ENCODE results near the gene E2F3.

Gene E2F3

DNA sequence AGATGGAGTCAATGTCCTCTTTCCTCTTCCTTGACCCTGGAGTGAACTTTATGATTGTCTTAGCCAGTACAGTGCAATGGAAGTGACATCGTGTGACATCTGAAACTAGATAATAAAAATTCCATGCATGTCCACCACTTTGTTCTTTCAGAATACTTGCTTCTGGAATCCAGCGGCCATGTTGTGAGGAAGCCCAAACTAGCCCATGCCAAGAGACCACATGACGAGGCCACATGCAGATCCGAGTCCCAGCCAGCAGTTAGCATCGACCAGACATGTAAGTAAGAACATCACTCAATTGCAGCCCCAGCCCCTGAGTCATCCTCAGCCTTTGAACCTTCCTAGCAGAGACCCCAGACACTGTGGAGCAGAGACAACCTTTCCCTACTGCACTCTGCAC, 48.5 kb upstream of the E2F3 start:
- ATAC-seq, result no peak
- TF ChIP-seq SNAI2 (CRISPR knock-in tag; IDR thresholded peaks at IDR 0.05), result no peak
- TF ChIP-seq ESRRG (CRISPR knock-in tag; IDR thresholded peaks at IDR 0.05), result no peak
- TF ChIP-seq ZNF565 (CRISPR knock-in tag; conservative IDR thresholded peaks at IDR 0.05; ENCODE audit: low read depth), result peak; percentile 92

DNA sequence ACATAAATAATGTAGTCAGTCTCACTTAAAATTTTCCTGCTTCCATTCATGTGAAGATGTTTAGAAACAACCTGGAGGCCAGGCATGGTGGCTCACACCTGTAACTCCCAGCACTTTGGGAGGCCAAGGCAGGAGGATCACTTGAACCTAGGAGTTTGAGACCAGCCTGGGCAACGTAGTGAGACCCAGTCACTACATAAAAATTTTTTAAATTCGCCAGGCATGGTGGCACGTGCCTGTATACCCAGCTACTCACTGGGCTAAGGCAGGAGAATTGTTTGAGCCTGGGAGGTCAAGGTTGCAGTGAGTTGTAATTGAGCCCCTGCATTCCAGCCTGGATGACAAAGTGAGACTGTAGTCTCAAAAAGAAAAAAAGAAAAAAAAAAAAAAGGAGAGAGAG, 47.3 kb upstream of the E2F3 start:
- ATAC-seq, result no peak
- TF ChIP-seq ESRRG (CRISPR knock-in tag; IDR thresholded peaks at IDR 0.05) (no peak), CSDC2 (CRISPR knock-in tag; IDR thresholded peaks at IDR 0.05) (no peak), BACH2 (CRISPR knock-in tag; IDR thresholded peaks at IDR 0.05; ENCODE audit: borderline replicate concordance) (no peak), ARNTL (CRISPR knock-in tag; IDR thresholded peaks at IDR 0.05; ENCODE audit: borderline replicate concordance, low read depth) (no peak), ZNF565 (CRISPR knock-in tag; conservative IDR thresholded peaks at IDR 0.05; ENCODE audit: low read depth) (no peak)
- TF ChIP-seq, protein P1, sequence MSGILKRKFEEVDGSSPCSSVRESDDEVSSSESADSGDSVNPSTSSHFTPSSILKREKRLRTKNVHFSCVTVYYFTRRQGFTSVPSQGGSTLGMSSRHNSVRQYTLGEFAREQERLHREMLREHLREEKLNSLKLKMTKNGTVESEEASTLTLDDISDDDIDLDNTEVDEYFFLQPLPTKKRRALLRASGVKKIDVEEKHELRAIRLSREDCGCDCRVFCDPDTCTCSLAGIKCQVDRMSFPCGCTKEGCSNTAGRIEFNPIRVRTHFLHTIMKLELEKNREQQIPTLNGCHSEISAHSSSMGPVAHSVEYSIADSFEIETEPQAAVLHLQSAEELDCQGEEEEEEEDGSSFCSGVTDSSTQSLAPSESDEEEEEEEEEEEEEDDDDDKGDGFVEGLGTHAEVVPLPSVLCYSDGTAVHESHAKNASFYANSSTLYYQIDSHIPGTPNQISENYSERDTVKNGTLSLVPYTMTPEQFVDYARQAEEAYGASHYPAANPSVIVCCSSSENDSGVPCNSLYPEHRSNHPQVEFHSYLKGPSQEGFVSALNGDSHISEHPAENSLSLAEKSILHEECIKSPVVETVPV (CRISPR knock-in tag; IDR thresholded peaks at IDR 0.05), result no peak

DNA sequence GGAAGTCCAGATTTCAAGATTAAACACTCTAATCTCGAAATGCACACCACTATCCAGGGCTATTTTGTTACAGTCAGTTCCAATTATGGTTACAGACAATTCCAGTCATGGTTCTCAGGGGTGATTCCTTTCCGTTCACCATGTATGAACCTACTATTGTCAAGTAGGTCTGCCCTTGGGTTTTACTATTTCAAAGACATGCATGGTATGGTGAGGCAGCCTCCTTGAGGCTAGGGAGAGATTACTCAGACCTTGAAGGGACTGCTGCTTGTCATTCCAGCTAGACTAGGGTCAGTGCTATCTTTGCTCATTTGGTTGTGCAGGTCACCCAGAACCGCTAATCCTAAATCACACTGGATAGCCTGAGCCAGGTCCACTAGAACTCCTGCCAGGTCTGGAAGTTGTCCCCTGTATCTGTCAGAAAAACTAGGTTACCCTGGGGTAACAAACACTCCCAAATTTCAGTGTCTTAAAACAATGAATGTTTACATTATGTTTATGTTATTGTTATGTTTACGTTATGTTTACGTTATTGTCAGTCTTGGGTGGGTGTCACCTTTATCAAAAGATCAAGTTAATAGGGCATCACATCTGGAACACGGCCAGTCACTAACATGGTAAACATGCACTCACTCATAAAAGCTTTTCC, 41.1 kb upstream of the E2F3 start:
- no peak for TF ChIP-seq BACH2 (CRISPR knock-in tag; IDR thresholded peaks at IDR 0.05; ENCODE audit: borderline replicate concordance)
- no peak for TF ChIP-seq ARNTL (CRISPR knock-in tag; IDR thresholded peaks at IDR 0.05; ENCODE audit: borderline replicate concordance, low read depth)
- no peak for TF ChIP-seq RARB (CRISPR knock-in tag; IDR thresholded peaks at IDR 0.05)
- no peak for TF ChIP-seq ZNF70 (CRISPR knock-in tag; IDR thresholded peaks at IDR 0.05)
- TF ChIP-seq ESRRG (CRISPR knock-in tag; IDR thresholded peaks at IDR 0.05), result no peak
- ATAC-seq, result no peak

DNA sequence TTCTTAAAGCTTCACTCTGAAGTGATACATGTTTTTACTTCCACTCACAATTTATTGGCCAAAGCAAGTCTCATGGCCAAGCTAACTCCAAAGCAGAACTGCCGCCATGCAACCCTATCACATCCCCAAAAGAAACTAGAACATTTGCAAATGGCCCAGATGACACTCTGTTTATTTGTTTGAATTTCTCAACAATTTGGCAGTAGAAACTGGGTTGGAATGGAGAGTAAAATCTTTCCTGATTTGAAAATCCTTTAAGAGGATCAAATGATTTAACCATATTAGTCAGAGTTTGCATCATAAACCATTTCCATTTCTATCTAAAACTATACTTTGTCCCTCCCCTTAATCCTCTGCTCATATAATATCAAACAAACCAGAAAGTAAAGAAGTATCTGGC, 39.1 kb upstream of the E2F3 start:
- no peak for ATAC-seq
- no peak for TF ChIP-seq SNAI2 (CRISPR knock-in tag; IDR thresholded peaks at IDR 0.05)
- TF ChIP-seq, protein P2, sequence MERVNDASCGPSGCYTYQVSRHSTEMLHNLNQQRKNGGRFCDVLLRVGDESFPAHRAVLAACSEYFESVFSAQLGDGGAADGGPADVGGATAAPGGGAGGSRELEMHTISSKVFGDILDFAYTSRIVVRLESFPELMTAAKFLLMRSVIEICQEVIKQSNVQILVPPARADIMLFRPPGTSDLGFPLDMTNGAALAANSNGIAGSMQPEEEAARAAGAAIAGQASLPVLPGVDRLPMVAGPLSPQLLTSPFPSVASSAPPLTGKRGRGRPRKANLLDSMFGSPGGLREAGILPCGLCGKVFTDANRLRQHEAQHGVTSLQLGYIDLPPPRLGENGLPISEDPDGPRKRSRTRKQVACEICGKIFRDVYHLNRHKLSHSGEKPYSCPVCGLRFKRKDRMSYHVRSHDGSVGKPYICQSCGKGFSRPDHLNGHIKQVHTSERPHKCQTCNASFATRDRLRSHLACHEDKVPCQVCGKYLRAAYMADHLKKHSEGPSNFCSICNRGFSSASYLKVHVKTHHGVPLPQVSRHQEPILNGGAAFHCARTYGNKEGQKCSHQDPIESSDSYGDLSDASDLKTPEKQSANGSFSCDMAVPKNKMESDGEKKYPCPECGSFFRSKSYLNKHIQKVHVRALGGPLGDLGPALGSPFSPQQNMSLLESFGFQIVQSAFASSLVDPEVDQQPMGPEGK (CRISPR knock-in tag; IDR thresholded peaks at IDR 0.05; ENCODE audit: borderline replicate concordance), result no peak
- TF ChIP-seq, protein P3, sequence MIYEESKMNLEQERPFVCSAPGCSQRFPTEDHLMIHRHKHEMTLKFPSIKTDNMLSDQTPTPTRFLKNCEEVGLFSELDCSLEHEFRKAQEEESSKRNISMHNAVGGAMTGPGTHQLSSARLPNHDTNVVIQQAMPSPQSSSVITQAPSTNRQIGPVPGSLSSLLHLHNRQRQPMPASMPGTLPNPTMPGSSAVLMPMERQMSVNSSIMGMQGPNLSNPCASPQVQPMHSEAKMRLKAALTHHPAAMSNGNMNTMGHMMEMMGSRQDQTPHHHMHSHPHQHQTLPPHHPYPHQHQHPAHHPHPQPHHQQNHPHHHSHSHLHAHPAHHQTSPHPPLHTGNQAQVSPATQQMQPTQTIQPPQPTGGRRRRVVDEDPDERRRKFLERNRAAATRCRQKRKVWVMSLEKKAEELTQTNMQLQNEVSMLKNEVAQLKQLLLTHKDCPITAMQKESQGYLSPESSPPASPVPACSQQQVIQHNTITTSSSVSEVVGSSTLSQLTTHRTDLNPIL (CRISPR knock-in tag; IDR thresholded peaks at IDR 0.05; ENCODE audit: low read depth), result no peak
- TF ChIP-seq PPARA (CRISPR knock-in tag; IDR thresholded peaks at IDR 0.05; ENCODE audit: borderline replicate concordance), result no peak
- no peak for TF ChIP-seq ISL1 (CRISPR knock-in tag; IDR thresholded peaks at IDR 0.05)
- TF ChIP-seq RARB (CRISPR knock-in tag; IDR thresholded peaks at IDR 0.05), result no peak
- no peak for TF ChIP-seq ESRRG (CRISPR knock-in tag; IDR thresholded peaks at IDR 0.05)
- TF ChIP-seq, protein P4, sequence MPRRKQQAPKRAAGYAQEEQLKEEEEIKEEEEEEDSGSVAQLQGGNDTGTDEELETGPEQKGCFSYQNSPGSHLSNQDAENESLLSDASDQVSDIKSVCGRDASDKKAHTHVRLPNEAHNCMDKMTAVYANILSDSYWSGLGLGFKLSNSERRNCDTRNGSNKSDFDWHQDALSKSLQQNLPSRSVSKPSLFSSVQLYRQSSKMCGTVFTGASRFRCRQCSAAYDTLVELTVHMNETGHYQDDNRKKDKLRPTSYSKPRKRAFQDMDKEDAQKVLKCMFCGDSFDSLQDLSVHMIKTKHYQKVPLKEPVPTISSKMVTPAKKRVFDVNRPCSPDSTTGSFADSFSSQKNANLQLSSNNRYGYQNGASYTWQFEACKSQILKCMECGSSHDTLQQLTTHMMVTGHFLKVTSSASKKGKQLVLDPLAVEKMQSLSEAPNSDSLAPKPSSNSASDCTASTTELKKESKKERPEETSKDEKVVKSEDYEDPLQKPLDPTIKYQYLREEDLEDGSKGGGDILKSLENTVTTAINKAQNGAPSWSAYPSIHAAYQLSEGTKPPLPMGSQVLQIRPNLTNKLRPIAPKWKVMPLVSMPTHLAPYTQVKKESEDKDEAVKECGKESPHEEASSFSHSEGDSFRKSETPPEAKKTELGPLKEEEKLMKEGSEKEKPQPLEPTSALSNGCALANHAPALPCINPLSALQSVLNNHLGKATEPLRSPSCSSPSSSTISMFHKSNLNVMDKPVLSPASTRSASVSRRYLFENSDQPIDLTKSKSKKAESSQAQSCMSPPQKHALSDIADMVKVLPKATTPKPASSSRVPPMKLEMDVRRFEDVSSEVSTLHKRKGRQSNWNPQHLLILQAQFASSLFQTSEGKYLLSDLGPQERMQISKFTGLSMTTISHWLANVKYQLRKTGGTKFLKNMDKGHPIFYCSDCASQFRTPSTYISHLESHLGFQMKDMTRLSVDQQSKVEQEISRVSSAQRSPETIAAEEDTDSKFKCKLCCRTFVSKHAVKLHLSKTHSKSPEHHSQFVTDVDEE (CRISPR knock-in tag; IDR thresholded peaks at IDR 0.05), result no peak
- TF ChIP-seq TCF4 (CRISPR knock-in tag; IDR thresholded peaks at IDR 0.05; ENCODE audit: borderline replicate concordance), result no peak
- no peak for TF ChIP-seq BACH2 (CRISPR knock-in tag; IDR thresholded peaks at IDR 0.05; ENCODE audit: borderline replicate concordance)
- no peak for TF ChIP-seq ZNF8 (CRISPR knock-in tag; IDR thresholded peaks at IDR 0.05)
- no peak for TF ChIP-seq TOX (CRISPR knock-in tag; IDR thresholded peaks at IDR 0.05; ENCODE audit: borderline replicate concordance)
- TF ChIP-seq ZNF70 (CRISPR knock-in tag; IDR thresholded peaks at IDR 0.05), result no peak
- TF ChIP-seq ZFP3 (CRISPR knock-in tag; IDR thresholded peaks at IDR 0.05), result no peak
- TF ChIP-seq GLIS3 (CRISPR knock-in tag; IDR thresholded peaks at IDR 0.05), result no peak
- TF ChIP-seq, protein P1 (CRISPR knock-in tag; IDR thresholded peaks at IDR 0.05), result no peak
